GM23338 (cell line): ENCODE measurements around the gene FMO2. TPM values are rescaled to one million over a fixed set of nuclear protein-coding genes. Genes with fewer than 3 reads are reported as not detected.

Source experiments
- ATAC-seq: fragments of 200-7000 bp; cut with Tn5 transposase; 3 replicates; pipeline ENCODE4 v1.9.1; 2020
- DNase-seq: peaks from one replicate; pipeline ENCODE4 v3.0.0-alpha.2; 2015; ENCODE audit warnings: low spot score
- H2AFZ ChIP-seq: fragments of 200-600 bp; sonication (generic); 2 replicates; pipeline ENCODE4 v1.8.0; 2016; ENCODE audit warnings: antibody characterized with exemption, mild to moderate bottlenecking, moderate library complexity
- H3F3A ChIP-seq: fragments of 200-600 bp; sonication (generic); replicated peaks from 2 replicates; pipeline ENCODE4 v1.8.0; 2017; ENCODE audit warnings: antibody characterized with exemption, mixed run types, low read depth
- H3K27ac ChIP-seq: fragments of 200-600 bp; sonication (generic); 2 replicates; pipeline ENCODE4 v1.6.1; 2016; ENCODE audit warnings: low read depth
- H3K27me3 ChIP-seq: fragments of 200-600 bp; sonication (generic); 2 replicates; pipeline ENCODE4 v1.8.0; 2016; ENCODE audit warnings: mild to moderate bottlenecking, mixed run types, moderate library complexity; ENCODE audit not compliant: insufficient read depth
- H3K36me3 ChIP-seq: fragments of 200-600 bp; sonication (generic); 2 replicates; pipeline ENCODE4 v1.8.0; 2016; ENCODE audit warnings: mild to moderate bottlenecking; ENCODE audit not compliant: insufficient read depth
- H3K4me1 ChIP-seq: fragments of 200-600 bp; sonication (generic); 2 replicates; pipeline ENCODE4 v1.8.0; 2016; ENCODE audit warnings: mild to moderate bottlenecking, moderate library complexity; ENCODE audit not compliant: insufficient read depth
- H3K4me2 ChIP-seq: fragments of 200-600 bp; sonication (generic); 2 replicates; pipeline ENCODE4 v1.7.1; 2017; ENCODE audit warnings: mixed run types
- H3K4me3 ChIP-seq: fragments of 200-600 bp; sonication (generic); 2 replicates; pipeline ENCODE4 v1.6.1; 2016; ENCODE audit warnings: mixed run types
- H3K79me2 ChIP-seq: fragments of 200-600 bp; sonication (generic); replicated peaks from 2 replicates; pipeline ENCODE4 v1.8.0; 2017; ENCODE audit warnings: mild to moderate bottlenecking; ENCODE audit not compliant: insufficient read depth
- H3K9me2 ChIP-seq: fragments of 200-600 bp; sonication (generic); 2 replicates; pipeline ENCODE4 v1.8.0; 2017; ENCODE audit not compliant: insufficient read depth
- H4K20me1 ChIP-seq: fragments of 200-600 bp; sonication (generic); replicated peaks from 2 replicates; pipeline ENCODE4 v1.8.0; 2017; ENCODE audit warnings: mild to moderate bottlenecking; ENCODE audit not compliant: insufficient read depth
- H3K27ac Mint-ChIP-seq: 2 replicates; pipeline ENCODE4 v1.8.0; 2020; ENCODE audit warnings: inconsistent platforms, mild to moderate bottlenecking, moderate library complexity, mixed read lengths
- H3K27me3 Mint-ChIP-seq: 3 replicates; pipeline ENCODE4 v1.8.0; 2022; ENCODE audit warnings: low read depth, mild to moderate bottlenecking, moderate library complexity, mixed read lengths, inconsistent platforms; ENCODE audit not compliant: insufficient read depth, poor library complexity
- H3K36me3 Mint-ChIP-seq: 3 replicates; pipeline ENCODE4 v1.8.0; 2021; ENCODE audit warnings: low read depth, mild to moderate bottlenecking, inconsistent platforms, moderate library complexity, mixed read lengths
- H3K4me1 Mint-ChIP-seq: 3 replicates; pipeline ENCODE4 v1.8.0; 2020; ENCODE audit warnings: mild to moderate bottlenecking, inconsistent platforms, mixed read lengths
- H3K4me3 Mint-ChIP-seq: 3 replicates; pipeline ENCODE4 v1.8.0; 2021; ENCODE audit warnings: moderate library complexity, mild to moderate bottlenecking, inconsistent platforms, mixed read lengths
- H3K9me3 Mint-ChIP-seq: 3 replicates; pipeline ENCODE4 v1.8.0; 2020; ENCODE audit warnings: moderate library complexity, mild to moderate bottlenecking, inconsistent platforms, mixed read lengths
- CREB1 ChIP-seq: fragments of 250-450 bp; sonication (Bioruptor Pico); IDR thresholded peaks from 2 replicates; pipeline ENCODE4 v1.5.0; 2020; ENCODE audit warnings: low read depth, mild to moderate bottlenecking, moderate library complexity
- EZH2 ChIP-seq: fragments of 200-600 bp; sonication (generic); IDR thresholded peaks from one replicate; pipeline ENCODE4 v1.8.0; 2017; ENCODE audit warnings: antibody characterized with exemption, mild to moderate bottlenecking, low read depth; ENCODE audit not compliant: unreplicated experiment
- EZH2phosphoT487 ChIP-seq: fragments of 200-600 bp; sonication (generic); IDR thresholded peaks from one replicate; pipeline ENCODE4 v1.8.1; 2018; ENCODE audit warnings: antibody characterized with exemption; ENCODE audit not compliant: unreplicated experiment
- JUNB ChIP-seq: IDR thresholded peaks from one replicate; pipeline ENCODE4 v1.6.1; 2016; ENCODE audit warnings: antibody characterized with exemption; ENCODE audit not compliant: unreplicated experiment
- NANOG ChIP-seq: IDR thresholded peaks from 2 replicates; pipeline ENCODE4 v1.6.1; 2016; ENCODE audit warnings: antibody characterized with exemption, borderline replicate concordance
- POLR2AphosphoS5 ChIP-seq: IDR thresholded peaks from 2 replicates; pipeline ENCODE4 v1.6.1; 2016; ENCODE audit warnings: antibody characterized with exemption, low read depth
- STAT1 ChIP-seq: IDR thresholded peaks from one replicate; pipeline ENCODE4 v1.6.1; 2016; ENCODE audit warnings: antibody characterized with exemption; ENCODE audit not compliant: unreplicated experiment
- ZNF114 ChIP-seq: fragments of 250-450 bp; sonication (Bioruptor Pico); IDR thresholded peaks from 2 replicates; pipeline ENCODE4 v1.5.0; 2020; ENCODE audit warnings: mild to moderate bottlenecking, moderate library complexity
- ZNF331 ChIP-seq: fragments of 250-450 bp; sonication (Bioruptor Pico); IDR thresholded peaks from 2 replicates; pipeline ENCODE4 v1.5.0; 2020; ENCODE audit warnings: low read depth, mild to moderate bottlenecking, moderate library complexity
- polyA plus RNA-seq: library from polyadenylated mRNA; unstranded; fragments of >200 nt; fragmentation: Nextera tagmentation; extraction: Ambion mirVana; gene quantifications from 2 replicates; pipeline ENCODE4 v1.2.1, GENCODE V29; 2016
- total RNA-seq: library from RNA; depleted of rRNA; stranded (reverse); fragments of >200 nt; shearing (Covaris generic); gene quantifications from 2 replicates; pipeline ENCODE4 v1.2.3, GENCODE V29; 2014
- TF ChIP-seq, protein P1 (sequence below): IDR thresholded peaks from 2 replicates; pipeline ENCODE4 v1.6.1; 2016; ENCODE audit warnings: antibody characterized with exemption
- TF ChIP-seq, protein P2 (sequence below): fragments of 250-450 bp; sonication (Bioruptor Pico); IDR thresholded peaks from 2 replicates; pipeline ENCODE4 v1.5.0; 2020; ENCODE audit warnings: mild to moderate bottlenecking, moderate library complexity
- TF ChIP-seq, protein P3 (sequence below), 2 experiments: fragments of 200-600 bp in 1 of 2; sonication (generic) in 1 of 2; conservative IDR thresholded peaks; 2 replicates each; pipeline versions ENCODE4 v1.5.1 to v1.6.1; 2016 to 2017; ENCODE audit warnings: antibody characterized with exemption in 2 of 2, low read depth in 2 of 2, mild to moderate bottlenecking in 2 of 2, moderate library complexity in 1 of 2
- TF ChIP-seq, protein P4 (sequence below): IDR thresholded peaks from one replicate; pipeline ENCODE4 v1.6.1; 2018; ENCODE audit warnings: antibody characterized with exemption; ENCODE audit not compliant: unreplicated experiment

The FMO2 gene
- total and polyA plus RNA-seq, 2 experiments from 2014 or later: 0.31 TPM; not detected in 1

DNA sequence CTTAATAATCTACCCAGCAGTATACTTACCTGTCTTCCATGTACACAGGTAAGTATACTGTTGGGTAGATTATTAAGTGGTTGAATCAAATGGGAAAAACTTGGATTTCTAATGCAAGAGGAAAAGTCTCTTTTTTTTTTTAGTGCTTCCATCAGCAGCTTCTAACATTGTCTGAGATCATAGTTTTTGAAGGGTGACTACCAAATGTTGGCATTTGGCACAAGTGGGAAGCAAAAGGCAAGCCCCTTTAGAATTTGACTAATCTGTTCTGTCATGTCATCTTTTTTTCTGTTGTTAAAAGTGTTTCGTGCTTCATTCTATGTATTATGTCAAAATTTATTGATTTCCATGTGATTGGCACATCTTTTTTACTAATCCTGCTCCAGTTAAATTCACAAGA lies 63.7 kb downstream of the FMO2 start:
- H3K9me3 Mint-ChIP-seq: no peaks in the 10 kb centered on the region; the same call in 2 of the 3 replicates
- no peak overlapping the region for H3K4me3 Mint-ChIP-seq
- no peaks in the 10 kb centered on the region for H3K9me2 ChIP-seq

More for the DNA sequence above, 63.7 kb downstream of the FMO2 start:
- Histone ChIP-seq H3F3A (no peaks in the 10 kb centered on the region), H3K4me1 (peaks cover 33% of the 10 kb centered on the region), H3K27me3 (peaks cover 47% of the 10 kb centered on the region), H2AFZ (no peak overlapping the region), H3K4me3 (no peak overlapping the region), H3K79me2 (no peaks in the 10 kb centered on the region), H3K4me2 (no peak overlapping the region), H3K27ac (no peak overlapping the region), H3K36me3 (no peaks in the 10 kb centered on the region), H4K20me1 (no peaks in the 10 kb centered on the region)
- Mint-ChIP-seq H3K4me1 (peaks cover 25% of the 10 kb centered on the region), H3K36me3 (no peaks in the 10 kb centered on the region), H3K27ac (no peak overlapping the region), H3K27me3 (peaks cover 2% of the 10 kb centered on the region)
- DNase-seq (no peak), ATAC-seq (no peak)
- TF ChIP-seq ZNF331 (CRISPR knock-in tag): no peak
- TF ChIP-seq STAT1: no peak
- TF ChIP-seq JUNB: no peak
- TF ChIP-seq, protein P1, sequence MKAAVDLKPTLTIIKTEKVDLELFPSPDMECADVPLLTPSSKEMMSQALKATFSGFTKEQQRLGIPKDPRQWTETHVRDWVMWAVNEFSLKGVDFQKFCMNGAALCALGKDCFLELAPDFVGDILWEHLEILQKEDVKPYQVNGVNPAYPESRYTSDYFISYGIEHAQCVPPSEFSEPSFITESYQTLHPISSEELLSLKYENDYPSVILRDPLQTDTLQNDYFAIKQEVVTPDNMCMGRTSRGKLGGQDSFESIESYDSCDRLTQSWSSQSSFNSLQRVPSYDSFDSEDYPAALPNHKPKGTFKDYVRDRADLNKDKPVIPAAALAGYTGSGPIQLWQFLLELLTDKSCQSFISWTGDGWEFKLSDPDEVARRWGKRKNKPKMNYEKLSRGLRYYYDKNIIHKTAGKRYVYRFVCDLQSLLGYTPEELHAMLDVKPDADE: no peak
- no peak for TF ChIP-seq EZH2
- TF ChIP-seq, protein P2, sequence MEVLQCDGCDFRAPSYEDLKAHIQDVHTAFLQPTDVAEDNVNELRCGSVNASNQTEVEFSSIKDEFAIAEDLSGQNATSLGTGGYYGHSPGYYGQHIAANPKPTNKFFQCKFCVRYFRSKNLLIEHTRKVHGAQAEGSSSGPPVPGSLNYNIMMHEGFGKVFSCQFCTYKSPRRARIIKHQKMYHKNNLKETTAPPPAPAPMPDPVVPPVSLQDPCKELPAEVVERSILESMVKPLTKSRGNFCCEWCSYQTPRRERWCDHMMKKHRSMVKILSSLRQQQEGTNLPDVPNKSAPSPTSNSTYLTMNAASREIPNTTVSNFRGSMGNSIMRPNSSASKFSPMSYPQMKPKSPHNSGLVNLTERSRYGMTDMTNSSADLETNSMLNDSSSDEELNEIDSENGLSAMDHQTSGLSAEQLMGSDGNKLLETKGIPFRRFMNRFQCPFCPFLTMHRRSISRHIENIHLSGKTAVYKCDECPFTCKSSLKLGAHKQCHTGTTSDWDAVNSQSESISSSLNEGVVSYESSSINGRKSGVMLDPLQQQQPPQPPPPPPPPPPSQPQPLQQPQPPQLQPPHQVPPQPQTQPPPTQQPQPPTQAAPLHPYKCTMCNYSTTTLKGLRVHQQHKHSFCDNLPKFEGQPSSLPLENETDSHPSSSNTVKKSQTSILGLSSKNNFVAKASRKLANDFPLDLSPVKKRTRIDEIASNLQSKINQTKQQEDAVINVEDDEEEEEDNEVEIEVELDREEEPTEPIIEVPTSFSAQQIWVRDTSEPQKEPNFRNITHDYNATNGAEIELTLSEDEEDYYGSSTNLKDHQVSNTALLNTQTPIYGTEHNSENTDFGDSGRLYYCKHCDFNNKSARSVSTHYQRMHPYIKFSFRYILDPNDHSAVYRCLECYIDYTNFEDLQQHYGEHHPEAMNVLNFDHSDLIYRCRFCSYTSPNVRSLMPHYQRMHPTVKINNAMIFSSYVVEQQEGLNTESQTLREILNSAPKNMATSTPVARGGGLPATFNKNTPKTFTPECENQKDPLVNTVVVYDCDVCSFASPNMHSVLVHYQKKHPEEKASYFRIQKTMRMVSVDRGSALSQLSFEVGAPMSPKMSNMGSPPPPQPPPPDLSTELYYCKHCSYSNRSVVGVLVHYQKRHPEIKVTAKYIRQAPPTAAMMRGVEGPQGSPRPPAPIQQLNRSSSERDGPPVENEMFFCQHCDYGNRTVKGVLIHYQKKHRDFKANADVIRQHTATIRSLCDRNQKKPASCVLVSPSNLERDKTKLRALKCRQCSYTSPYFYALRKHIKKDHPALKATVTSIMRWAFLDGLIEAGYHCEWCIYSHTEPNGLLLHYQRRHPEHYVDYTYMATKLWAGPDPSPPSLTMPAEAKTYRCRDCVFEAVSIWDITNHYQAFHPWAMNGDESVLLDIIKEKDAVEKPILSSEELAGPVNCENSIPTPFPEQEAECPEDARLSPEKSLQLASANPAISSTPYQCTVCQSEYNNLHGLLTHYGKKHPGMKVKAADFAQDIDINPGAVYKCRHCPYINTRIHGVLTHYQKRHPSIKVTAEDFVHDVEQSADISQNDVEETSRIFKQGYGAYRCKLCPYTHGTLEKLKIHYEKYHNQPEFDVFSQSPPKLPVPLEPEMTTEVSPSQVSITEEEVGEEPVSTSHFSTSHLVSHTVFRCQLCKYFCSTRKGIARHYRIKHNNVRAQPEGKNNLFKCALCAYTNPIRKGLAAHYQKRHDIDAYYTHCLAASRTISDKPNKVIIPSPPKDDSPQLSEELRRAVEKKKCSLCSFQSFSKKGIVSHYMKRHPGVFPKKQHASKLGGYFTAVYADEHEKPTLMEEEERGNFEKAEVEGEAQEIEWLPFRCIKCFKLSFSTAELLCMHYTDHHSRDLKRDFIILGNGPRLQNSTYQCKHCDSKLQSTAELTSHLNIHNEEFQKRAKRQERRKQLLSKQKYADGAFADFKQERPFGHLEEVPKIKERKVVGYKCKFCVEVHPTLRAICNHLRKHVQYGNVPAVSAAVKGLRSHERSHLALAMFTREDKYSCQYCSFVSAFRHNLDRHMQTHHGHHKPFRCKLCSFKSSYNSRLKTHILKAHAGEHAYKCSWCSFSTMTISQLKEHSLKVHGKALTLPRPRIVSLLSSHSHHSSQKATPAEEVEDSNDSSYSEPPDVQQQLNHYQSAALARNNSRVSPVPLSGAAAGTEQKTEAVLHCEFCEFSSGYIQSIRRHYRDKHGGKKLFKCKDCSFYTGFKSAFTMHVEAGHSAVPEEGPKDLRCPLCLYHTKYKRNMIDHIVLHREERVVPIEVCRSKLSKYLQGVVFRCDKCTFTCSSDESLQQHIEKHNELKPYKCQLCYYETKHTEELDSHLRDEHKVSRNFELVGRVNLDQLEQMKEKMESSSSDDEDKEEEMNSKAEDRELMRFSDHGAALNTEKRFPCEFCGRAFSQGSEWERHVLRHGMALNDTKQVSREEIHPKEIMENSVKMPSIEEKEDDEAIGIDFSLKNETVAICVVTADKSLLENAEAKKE (CRISPR knock-in tag): no peak
- TF ChIP-seq NANOG: no peak
- no peak for TF ChIP-seq POLR2AphosphoS5
- TF ChIP-seq EZH2phosphoT487: no peak
- TF ChIP-seq, protein P3, sequence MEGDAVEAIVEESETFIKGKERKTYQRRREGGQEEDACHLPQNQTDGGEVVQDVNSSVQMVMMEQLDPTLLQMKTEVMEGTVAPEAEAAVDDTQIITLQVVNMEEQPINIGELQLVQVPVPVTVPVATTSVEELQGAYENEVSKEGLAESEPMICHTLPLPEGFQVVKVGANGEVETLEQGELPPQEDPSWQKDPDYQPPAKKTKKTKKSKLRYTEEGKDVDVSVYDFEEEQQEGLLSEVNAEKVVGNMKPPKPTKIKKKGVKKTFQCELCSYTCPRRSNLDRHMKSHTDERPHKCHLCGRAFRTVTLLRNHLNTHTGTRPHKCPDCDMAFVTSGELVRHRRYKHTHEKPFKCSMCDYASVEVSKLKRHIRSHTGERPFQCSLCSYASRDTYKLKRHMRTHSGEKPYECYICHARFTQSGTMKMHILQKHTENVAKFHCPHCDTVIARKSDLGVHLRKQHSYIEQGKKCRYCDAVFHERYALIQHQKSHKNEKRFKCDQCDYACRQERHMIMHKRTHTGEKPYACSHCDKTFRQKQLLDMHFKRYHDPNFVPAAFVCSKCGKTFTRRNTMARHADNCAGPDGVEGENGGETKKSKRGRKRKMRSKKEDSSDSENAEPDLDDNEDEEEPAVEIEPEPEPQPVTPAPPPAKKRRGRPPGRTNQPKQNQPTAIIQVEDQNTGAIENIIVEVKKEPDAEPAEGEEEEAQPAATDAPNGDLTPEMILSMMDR (conservative IDR thresholded peaks at IDR 0.05; ENCODE audit: low read depth in 2 of 2): no peak
- TF ChIP-seq CREB1 (CRISPR knock-in tag): no peak
- no peak for TF ChIP-seq ZNF114 (CRISPR knock-in tag)
- TF ChIP-seq, protein P4, sequence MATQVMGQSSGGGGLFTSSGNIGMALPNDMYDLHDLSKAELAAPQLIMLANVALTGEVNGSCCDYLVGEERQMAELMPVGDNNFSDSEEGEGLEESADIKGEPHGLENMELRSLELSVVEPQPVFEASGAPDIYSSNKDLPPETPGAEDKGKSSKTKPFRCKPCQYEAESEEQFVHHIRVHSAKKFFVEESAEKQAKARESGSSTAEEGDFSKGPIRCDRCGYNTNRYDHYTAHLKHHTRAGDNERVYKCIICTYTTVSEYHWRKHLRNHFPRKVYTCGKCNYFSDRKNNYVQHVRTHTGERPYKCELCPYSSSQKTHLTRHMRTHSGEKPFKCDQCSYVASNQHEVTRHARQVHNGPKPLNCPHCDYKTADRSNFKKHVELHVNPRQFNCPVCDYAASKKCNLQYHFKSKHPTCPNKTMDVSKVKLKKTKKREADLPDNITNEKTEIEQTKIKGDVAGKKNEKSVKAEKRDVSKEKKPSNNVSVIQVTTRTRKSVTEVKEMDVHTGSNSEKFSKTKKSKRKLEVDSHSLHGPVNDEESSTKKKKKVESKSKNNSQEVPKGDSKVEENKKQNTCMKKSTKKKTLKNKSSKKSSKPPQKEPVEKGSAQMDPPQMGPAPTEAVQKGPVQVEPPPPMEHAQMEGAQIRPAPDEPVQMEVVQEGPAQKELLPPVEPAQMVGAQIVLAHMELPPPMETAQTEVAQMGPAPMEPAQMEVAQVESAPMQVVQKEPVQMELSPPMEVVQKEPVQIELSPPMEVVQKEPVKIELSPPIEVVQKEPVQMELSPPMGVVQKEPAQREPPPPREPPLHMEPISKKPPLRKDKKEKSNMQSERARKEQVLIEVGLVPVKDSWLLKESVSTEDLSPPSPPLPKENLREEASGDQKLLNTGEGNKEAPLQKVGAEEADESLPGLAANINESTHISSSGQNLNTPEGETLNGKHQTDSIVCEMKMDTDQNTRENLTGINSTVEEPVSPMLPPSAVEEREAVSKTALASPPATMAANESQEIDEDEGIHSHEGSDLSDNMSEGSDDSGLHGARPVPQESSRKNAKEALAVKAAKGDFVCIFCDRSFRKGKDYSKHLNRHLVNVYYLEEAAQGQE: no peak
